HepG2 (cell line): ENCODE data around the gene NAA38. TPM values are rescaled to one million over a fixed set of nuclear protein-coding genes. Genes with fewer than 3 reads are reported as not detected.
A peak's percentile ranks its signal among the peaks of the same experiment; 100 is the strongest.

Experiments used
- AHDC1 ChIP-seq: sonication (generic); formaldehyde crosslinking; IDR thresholded peaks from 2 replicates; pipeline ENCODE4 v1.5.1; 2020; ENCODE audit warnings: mild to moderate bottlenecking, missing genetic modification reagents, borderline replicate concordance
- ARNTL ChIP-seq: sonication (generic); formaldehyde crosslinking; IDR thresholded peaks from 2 replicates; pipeline ENCODE4 v1.4.0; 2020; ENCODE audit warnings: mild to moderate bottlenecking, missing genetic modification reagents
- ASH2L ChIP-seq: fragments of 300-600, 200-600 bp; sonication (generic); IDR thresholded peaks from 2 replicates; pipeline ENCODE4 v1.7.0; 2017; ENCODE audit warnings: low read depth, mild to moderate bottlenecking, moderate library complexity, mixed read lengths, low read length; ENCODE audit not compliant: insufficient read length
- BORCS8-MEF2B ChIP-seq: sonication (generic); formaldehyde crosslinking; IDR thresholded peaks from 2 replicates; pipeline ENCODE4 v1.8.0; 2022; ENCODE audit warnings: mild to moderate bottlenecking, missing genetic modification reagents
- CHCHD3 ChIP-seq: sonication (generic); formaldehyde crosslinking; IDR thresholded peaks from 2 replicates; pipeline ENCODE4 v1.8.0; 2022; ENCODE audit warnings: mild to moderate bottlenecking, missing genetic modification reagents, moderate library complexity
- CHD2 ChIP-seq: IDR thresholded peaks from 2 replicates; pipeline ENCODE4 v1.6.1; 2011; ENCODE audit warnings: low read depth, low read length, improper control_type of control experiment
- GFI1 ChIP-seq: sonication (generic); formaldehyde crosslinking; IDR thresholded peaks from 2 replicates; pipeline ENCODE4 v1.5.0; 2020; ENCODE audit warnings: missing genetic modification reagents, mild to moderate bottlenecking, borderline replicate concordance
- HOXA5 ChIP-seq: sonication (generic); formaldehyde crosslinking; IDR thresholded peaks from 2 replicates; pipeline ENCODE4 v1.4.0; 2020; ENCODE audit warnings: missing genetic modification reagents
- PHF21A ChIP-seq: sonication (generic); formaldehyde crosslinking; IDR thresholded peaks from 2 replicates; pipeline ENCODE4 v1.5.0; 2020; ENCODE audit warnings: mild to moderate bottlenecking, missing genetic modification reagents
- SIN3B ChIP-seq: fragments of 150-350 bp; IDR thresholded peaks from 2 replicates; pipeline ENCODE4 v1.6.1; 2014; ENCODE audit warnings: low read length
- SRY ChIP-seq: sonication (generic); formaldehyde crosslinking; IDR thresholded peaks from 2 replicates; pipeline ENCODE4 v1.8.0; 2022; ENCODE audit warnings: mild to moderate bottlenecking, missing genetic modification reagents
- TBL1XR1 ChIP-seq: fragments of 150-350 bp; IDR thresholded peaks from 2 replicates; pipeline ENCODE4 v1.6.1; 2014; ENCODE audit warnings: borderline replicate concordance, low read length; ENCODE audit not compliant: partially characterized antibody
- ZC3H4 ChIP-seq: sonication (generic); formaldehyde crosslinking; IDR thresholded peaks from 2 replicates; pipeline ENCODE4 v1.4.0; 2020; ENCODE audit warnings: missing genetic modification reagents, borderline replicate concordance
- ZNF292 ChIP-seq: sonication (generic); formaldehyde crosslinking; IDR thresholded peaks from 2 replicates; pipeline ENCODE4 v1.8.1; 2022; ENCODE audit warnings: mild to moderate bottlenecking, low read depth, missing genetic modification reagents, borderline replicate concordance
- ZNF577 ChIP-seq: sonication (generic); formaldehyde crosslinking; IDR thresholded peaks from 2 replicates; pipeline ENCODE4 v1.4.0; 2020; ENCODE audit warnings: mild to moderate bottlenecking, low read depth, missing genetic modification reagents, borderline replicate concordance
- ZNF737 ChIP-seq: sonication (generic); formaldehyde crosslinking; IDR thresholded peaks from 2 replicates; pipeline ENCODE4 v1.5.0; 2020; ENCODE audit warnings: missing genetic modification reagents, mild to moderate bottlenecking, borderline replicate concordance
- polyA plus RNA-seq, 8 experiments: library from polyadenylated mRNA; depleted of rRNA in 3 of 8; stranded (reverse) in 7 of 8; unstranded in 1 of 8; fragments of >200 nt; fragmentation: Illumina TruSeq in 4 of 8; extraction: Trizol in 4 of 8; gene quantifications; 2 replicates each; pipeline versions ENCODE4 v1.2.1 to v1.2.3, GENCODE V29; 2011 to 2016; ENCODE audit warnings: low read depth in 4 of 8, missing spikeins in 1 of 8, mixed read lengths in 1 of 8; ENCODE audit not compliant: insufficient read depth in 1 of 8
- total RNA-seq, 5 experiments: library from RNA; depleted of rRNA; stranded (reverse); fragments of >200 nt; fragmentation: Illumina TruSeq; extraction: Trizol; gene quantifications; 2 replicates each; pipeline ENCODE4 v1.2.3, GENCODE V29; 2016; ENCODE audit warnings: low read depth in 1 of 5
- TF ChIP-seq, protein P1 (sequence below): sonication (generic); formaldehyde crosslinking; IDR thresholded peaks from 2 replicates; pipeline ENCODE4 v1.4.0; 2020; ENCODE audit warnings: missing genetic modification reagents
- TF ChIP-seq, protein P2 (sequence below): sonication (generic); formaldehyde crosslinking; IDR thresholded peaks from 2 replicates; pipeline ENCODE4 v1.9.0; 2021; ENCODE audit warnings: missing genetic modification reagents, borderline replicate concordance

Gene NAA38
- total and polyA plus RNA-seq, 2 of the 13 experiments (the other 11 are each of a cell fraction or from before 2014, with no cell fraction given): 46.9 to 91.6 TPM

DNA sequence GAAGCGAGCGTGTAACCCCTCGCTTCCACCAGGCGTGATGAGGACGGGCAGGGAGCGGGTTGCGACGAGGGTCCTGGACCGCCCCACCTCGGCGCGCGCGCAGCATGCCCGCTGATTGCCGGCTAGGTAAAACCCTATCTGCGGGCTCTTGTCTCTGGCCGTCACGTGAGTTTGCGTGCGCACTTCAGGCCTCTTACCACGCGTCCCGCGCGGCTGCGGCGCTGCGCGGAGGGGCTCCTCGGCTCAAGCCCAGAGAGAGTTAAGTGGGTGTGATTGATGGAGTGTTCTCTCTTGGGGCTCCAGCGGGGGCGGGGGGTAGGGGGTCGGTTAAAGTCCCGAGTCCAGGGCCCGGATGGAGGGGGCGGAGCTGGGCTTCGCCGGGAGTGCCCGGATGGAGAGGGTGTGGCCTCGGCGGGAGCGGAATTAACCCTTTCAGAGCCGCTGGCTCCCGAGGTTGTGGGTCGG, 15.4 kb downstream of the NAA38 start (continued):
- no peak for TF ChIP-seq AHDC1 (CRISPR knock-in tag)
- TF ChIP-seq, protein P1, sequence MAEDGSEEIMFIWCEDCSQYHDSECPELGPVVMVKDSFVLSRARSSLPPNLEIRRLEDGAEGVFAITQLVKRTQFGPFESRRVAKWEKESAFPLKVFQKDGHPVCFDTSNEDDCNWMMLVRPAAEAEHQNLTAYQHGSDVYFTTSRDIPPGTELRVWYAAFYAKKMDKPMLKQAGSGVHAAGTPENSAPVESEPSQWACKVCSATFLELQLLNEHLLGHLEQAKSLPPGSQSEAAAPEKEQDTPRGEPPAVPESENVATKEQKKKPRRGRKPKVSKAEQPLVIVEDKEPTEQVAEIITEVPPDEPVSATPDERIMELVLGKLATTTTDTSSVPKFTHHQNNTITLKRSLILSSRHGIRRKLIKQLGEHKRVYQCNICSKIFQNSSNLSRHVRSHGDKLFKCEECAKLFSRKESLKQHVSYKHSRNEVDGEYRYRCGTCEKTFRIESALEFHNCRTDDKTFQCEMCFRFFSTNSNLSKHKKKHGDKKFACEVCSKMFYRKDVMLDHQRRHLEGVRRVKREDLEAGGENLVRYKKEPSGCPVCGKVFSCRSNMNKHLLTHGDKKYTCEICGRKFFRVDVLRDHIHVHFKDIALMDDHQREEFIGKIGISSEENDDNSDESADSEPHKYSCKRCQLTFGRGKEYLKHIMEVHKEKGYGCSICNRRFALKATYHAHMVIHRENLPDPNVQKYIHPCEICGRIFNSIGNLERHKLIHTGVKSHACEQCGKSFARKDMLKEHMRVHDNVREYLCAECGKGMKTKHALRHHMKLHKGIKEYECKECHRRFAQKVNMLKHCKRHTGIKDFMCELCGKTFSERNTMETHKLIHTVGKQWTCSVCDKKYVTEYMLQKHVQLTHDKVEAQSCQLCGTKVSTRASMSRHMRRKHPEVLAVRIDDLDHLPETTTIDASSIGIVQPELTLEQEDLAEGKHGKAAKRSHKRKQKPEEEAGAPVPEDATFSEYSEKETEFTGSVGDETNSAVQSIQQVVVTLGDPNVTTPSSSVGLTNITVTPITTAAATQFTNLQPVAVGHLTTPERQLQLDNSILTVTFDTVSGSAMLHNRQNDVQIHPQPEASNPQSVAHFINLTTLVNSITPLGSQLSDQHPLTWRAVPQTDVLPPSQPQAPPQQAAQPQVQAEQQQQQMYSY: peak; percentile 86
- TF ChIP-seq ZNF577 (CRISPR knock-in tag): no peak
- TF ChIP-seq, protein P2, sequence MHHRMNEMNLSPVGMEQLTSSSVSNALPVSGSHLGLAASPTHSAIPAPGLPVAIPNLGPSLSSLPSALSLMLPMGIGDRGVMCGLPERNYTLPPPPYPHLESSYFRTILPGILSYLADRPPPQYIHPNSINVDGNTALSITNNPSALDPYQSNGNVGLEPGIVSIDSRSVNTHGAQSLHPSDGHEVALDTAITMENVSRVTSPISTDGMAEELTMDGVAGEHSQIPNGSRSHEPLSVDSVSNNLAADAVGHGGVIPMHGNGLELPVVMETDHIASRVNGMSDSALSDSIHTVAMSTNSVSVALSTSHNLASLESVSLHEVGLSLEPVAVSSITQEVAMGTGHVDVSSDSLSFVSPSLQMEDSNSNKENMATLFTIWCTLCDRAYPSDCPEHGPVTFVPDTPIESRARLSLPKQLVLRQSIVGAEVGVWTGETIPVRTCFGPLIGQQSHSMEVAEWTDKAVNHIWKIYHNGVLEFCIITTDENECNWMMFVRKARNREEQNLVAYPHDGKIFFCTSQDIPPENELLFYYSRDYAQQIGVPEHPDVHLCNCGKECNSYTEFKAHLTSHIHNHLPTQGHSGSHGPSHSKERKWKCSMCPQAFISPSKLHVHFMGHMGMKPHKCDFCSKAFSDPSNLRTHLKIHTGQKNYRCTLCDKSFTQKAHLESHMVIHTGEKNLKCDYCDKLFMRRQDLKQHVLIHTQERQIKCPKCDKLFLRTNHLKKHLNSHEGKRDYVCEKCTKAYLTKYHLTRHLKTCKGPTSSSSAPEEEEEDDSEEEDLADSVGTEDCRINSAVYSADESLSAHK (CRISPR knock-in tag): no peak
- TF ChIP-seq ZNF737: no peak
- TF ChIP-seq CHCHD3 (CRISPR knock-in tag): no peak
- TF ChIP-seq TBL1XR1: peak; percentile 26
- TF ChIP-seq SRY: peak; percentile 10; the same call in 1 of the 2 replicates
- no peak for TF ChIP-seq SIN3B
- no peak for TF ChIP-seq ARNTL
- TF ChIP-seq GFI1: peak; percentile 44; the same call in 1 of the 2 replicates
- peak; percentile 77 for TF ChIP-seq ASH2L
- TF ChIP-seq BORCS8-MEF2B (CRISPR knock-in tag): no peak
- TF ChIP-seq ZNF292: no peak
- 0 out of 2 replicates have a peak, but pooled peaks have one; percentile 32 for TF ChIP-seq ZC3H4 (CRISPR knock-in tag)
- 0 out of 2 replicates have a peak, but pooled peaks have one; percentile 30 for TF ChIP-seq CHD2
- TF ChIP-seq PHF21A (CRISPR knock-in tag): peak; percentile 32; the same call in 1 of the 2 replicates
- TF ChIP-seq HOXA5 (CRISPR knock-in tag): peak; percentile 48; the same call in 1 of the 2 replicates
